22Rv1 (cell line): ENCODE results near the gene PTPN23.

Source experiments
- CTCF ChIP-seq: fragments of 450-650 bp; IDR thresholded peaks from 2 replicates; pipeline ENCODE4 v1.5.1; 2017; ENCODE audit warnings: mild to moderate bottlenecking
- ZFX ChIP-seq: fragments of 450-650 bp; IDR thresholded peaks from 2 replicates; pipeline ENCODE4 v1.6.1; 2017; ENCODE audit warnings: antibody characterized with exemption, borderline replicate concordance

- no peak for TF ChIP-seq CTCF
- TF ChIP-seq ZFX, result no peak
These were observed 708 bp upstream of the PTPN23 start for GRCh38 chr3:47380026-47380600.
